ENCODE measurements around the gene LINGO1.

The LINGO1 gene

GRCh38 chr15:77631745-77632533 is 773 bp downstream of the LINGO1 start:
- TF ChIP-seq GATA2 (IDR thresholded peaks at IDR 0.05; ENCODE audit: low read depth, low read length) (no peak), GATA3 (IDR thresholded peaks at IDR 0.05; ENCODE audit: low read depth, low read length) (no peak)

GRCh38 chr15:77630956-77631744 is 1.6 kb downstream of the LINGO1 start:
- TF ChIP-seq GATA2 (IDR thresholded peaks at IDR 0.05; ENCODE audit: low read depth, low read length) (no peak), GATA3 (IDR thresholded peaks at IDR 0.05; ENCODE audit: low read depth, low read length) (no peak)

- no peak for TF ChIP-seq GATA3 (IDR thresholded peaks at IDR 0.05; ENCODE audit: low read depth, low read length)
- TF ChIP-seq GATA2 (IDR thresholded peaks at IDR 0.05; ENCODE audit: low read depth, low read length): no peak
Observed at GRCh38 chr15:77630056-77630455, 2.7 kb downstream of the LINGO1 start.

GRCh38 chr15:77629070-77630030 is 3.4 kb downstream of the LINGO1 start:
- TF ChIP-seq GATA2 (IDR thresholded peaks at IDR 0.05; ENCODE audit: low read depth, low read length): no peak
- TF ChIP-seq GATA3 (IDR thresholded peaks at IDR 0.05; ENCODE audit: low read depth, low read length): no peak

- TF ChIP-seq GATA3 (IDR thresholded peaks at IDR 0.05; ENCODE audit: low read depth, low read length): no peak
- no peak for TF ChIP-seq GATA2 (IDR thresholded peaks at IDR 0.05; ENCODE audit: low read depth, low read length)
Observed at GRCh38 chr15:77628010-77628409, 4.7 kb downstream of the LINGO1 start.

GRCh38 chr15:77627581-77627980 is 5.1 kb downstream of the LINGO1 start:
- TF ChIP-seq GATA2 (IDR thresholded peaks at IDR 0.05; ENCODE audit: low read depth, low read length) (no peak), GATA3 (IDR thresholded peaks at IDR 0.05; ENCODE audit: low read depth, low read length) (no peak)

GRCh38 chr15:77627067-77627466 is 5.6 kb downstream of the LINGO1 start:
- TF ChIP-seq GATA2 (IDR thresholded peaks at IDR 0.05; ENCODE audit: low read depth, low read length) (no peak), GATA3 (IDR thresholded peaks at IDR 0.05; ENCODE audit: low read depth, low read length) (no peak)

GRCh38 chr15:77626002-77626401 is 6.7 kb downstream of the LINGO1 start:
- no peak for TF ChIP-seq GATA3 (IDR thresholded peaks at IDR 0.05; ENCODE audit: low read depth, low read length)
- no peak for TF ChIP-seq GATA2 (IDR thresholded peaks at IDR 0.05; ENCODE audit: low read depth, low read length)

GRCh38 chr15:77625376-77625775 is 7.3 kb downstream of the LINGO1 start:
- TF ChIP-seq GATA3 (IDR thresholded peaks at IDR 0.05; ENCODE audit: low read depth, low read length) (no peak), GATA2 (IDR thresholded peaks at IDR 0.05; ENCODE audit: low read depth, low read length) (no peak)

GRCh38 chr15:77624868-77625267 is 7.8 kb downstream of the LINGO1 start:
- TF ChIP-seq GATA2 (IDR thresholded peaks at IDR 0.05; ENCODE audit: low read depth, low read length): no peak
- no peak for TF ChIP-seq GATA3 (IDR thresholded peaks at IDR 0.05; ENCODE audit: low read depth, low read length)

- TF ChIP-seq GATA3 (IDR thresholded peaks at IDR 0.05; ENCODE audit: low read depth, low read length): no peak
Observed at GRCh38 chr15:77623755-77624524, 8.8 kb downstream of the LINGO1 start.

GRCh38 chr15:77622934-77623754 is 9.6 kb downstream of the LINGO1 start:
- TF ChIP-seq GATA2 (IDR thresholded peaks at IDR 0.05; ENCODE audit: low read depth, low read length) (no peak), GATA3 (IDR thresholded peaks at IDR 0.05; ENCODE audit: low read depth, low read length) (no peak)

Measured in SH-SY5Y (cell line).